HepG2 (cell line): ENCODE results near the gene SCAANT1. TPM values are rescaled to one million over a fixed set of nuclear protein-coding genes. Genes with fewer than 3 reads are reported as not detected.

Experiments
- ERF ChIP-seq: IDR thresholded peaks from 2 replicates; pipeline ENCODE4 v1.6.1; 2018; ENCODE audit warnings: missing biosample characterization, missing genetic modification reagents
- KDM5B ChIP-seq: sonication (generic); formaldehyde crosslinking; IDR thresholded peaks from 2 replicates; pipeline ENCODE4 v1.4.0; 2020; ENCODE audit warnings: missing genetic modification reagents, mild to moderate bottlenecking, borderline replicate concordance
- KDM6A ChIP-seq: IDR thresholded peaks from 2 replicates; pipeline ENCODE4 v1.6.1; 2016; ENCODE audit warnings: low read depth
- SALL2 ChIP-seq: sonication (generic); formaldehyde crosslinking; IDR thresholded peaks from 2 replicates; pipeline ENCODE4 v1.8.1; 2023; ENCODE audit warnings: mild to moderate bottlenecking, missing genetic modification reagents, inconsistent platforms
- polyA plus RNA-seq, 8 experiments: library from polyadenylated mRNA; depleted of rRNA in 3 of 8; stranded (reverse) in 7 of 8; unstranded in 1 of 8; fragments of >200 nt; fragmentation: Illumina TruSeq in 4 of 8; extraction: Trizol in 4 of 8; gene quantifications; 2 replicates each; pipeline versions ENCODE4 v1.2.1 to v1.2.3, GENCODE V29; 2011 to 2016; ENCODE audit warnings: low read depth in 4 of 8, missing spikeins in 1 of 8, mixed read lengths in 1 of 8; ENCODE audit not compliant: insufficient read depth in 1 of 8
- total RNA-seq, 5 experiments: library from RNA; depleted of rRNA; stranded (reverse); fragments of >200 nt; fragmentation: Illumina TruSeq; extraction: Trizol; gene quantifications; 2 replicates each; pipeline ENCODE4 v1.2.3, GENCODE V29; 2016; ENCODE audit warnings: low read depth in 1 of 5
- TF ChIP-seq, protein P1 (sequence below), 2 experiments: fragments of 450-650 bp in 1 of 2; sonication (generic) in 1 of 2; formaldehyde crosslinking in 1 of 2; IDR thresholded peaks; 2 replicates each; pipeline versions ENCODE4 v1.6.1 to v1.8.0; 2016 to 2022; ENCODE audit warnings: antibody characterized with exemption in 1 of 2, mild to moderate bottlenecking in 1 of 2, missing genetic modification reagents in 1 of 2
- TF ChIP-seq, protein P2 (sequence below): sonication (generic); formaldehyde crosslinking; IDR thresholded peaks from 2 replicates; pipeline ENCODE4 v1.9.0; 2022; ENCODE audit warnings: low read depth, missing genetic modification reagents

SCAANT1 gene
- total and polyA plus RNA-seq, 2 of the 13 experiments (the other 11 are each of a cell fraction or from before 2014, with no cell fraction given) = not detected

DNA sequence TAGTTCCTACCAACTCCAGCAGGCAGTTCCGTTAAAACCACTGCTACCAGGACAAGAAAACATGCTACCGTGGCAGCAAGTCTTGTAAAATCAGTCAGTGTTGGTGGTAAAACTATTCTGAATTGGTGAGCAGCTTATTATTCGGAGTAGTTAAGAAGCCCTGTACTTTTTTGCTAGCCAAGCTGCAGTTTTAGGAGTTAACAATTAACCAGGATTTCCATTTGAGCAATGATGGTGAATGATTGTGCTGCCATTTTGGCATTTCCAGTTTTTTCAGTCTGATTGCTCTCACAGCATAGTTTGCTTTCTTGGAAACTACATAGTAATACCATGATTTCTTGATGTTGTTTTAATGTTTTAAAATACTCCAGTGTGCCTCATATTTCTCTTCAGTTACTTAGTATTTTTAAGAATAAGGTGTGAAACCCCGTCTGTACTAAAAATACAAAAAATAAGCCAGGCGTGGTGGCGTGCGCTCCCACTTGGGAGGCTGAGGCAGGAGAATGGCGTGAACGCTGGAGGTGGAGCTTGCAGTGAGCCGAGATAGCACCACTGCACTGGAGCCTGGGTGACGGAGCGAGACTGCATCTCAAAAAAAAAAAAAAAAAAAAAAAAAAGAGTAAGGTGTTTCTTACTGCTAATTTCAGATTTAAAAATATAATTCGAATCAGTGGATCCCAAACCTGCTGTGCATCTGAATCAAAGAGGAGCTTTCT, 43.8 kb upstream of the SCAANT1 start (continued):
- TF ChIP-seq, protein P1, sequence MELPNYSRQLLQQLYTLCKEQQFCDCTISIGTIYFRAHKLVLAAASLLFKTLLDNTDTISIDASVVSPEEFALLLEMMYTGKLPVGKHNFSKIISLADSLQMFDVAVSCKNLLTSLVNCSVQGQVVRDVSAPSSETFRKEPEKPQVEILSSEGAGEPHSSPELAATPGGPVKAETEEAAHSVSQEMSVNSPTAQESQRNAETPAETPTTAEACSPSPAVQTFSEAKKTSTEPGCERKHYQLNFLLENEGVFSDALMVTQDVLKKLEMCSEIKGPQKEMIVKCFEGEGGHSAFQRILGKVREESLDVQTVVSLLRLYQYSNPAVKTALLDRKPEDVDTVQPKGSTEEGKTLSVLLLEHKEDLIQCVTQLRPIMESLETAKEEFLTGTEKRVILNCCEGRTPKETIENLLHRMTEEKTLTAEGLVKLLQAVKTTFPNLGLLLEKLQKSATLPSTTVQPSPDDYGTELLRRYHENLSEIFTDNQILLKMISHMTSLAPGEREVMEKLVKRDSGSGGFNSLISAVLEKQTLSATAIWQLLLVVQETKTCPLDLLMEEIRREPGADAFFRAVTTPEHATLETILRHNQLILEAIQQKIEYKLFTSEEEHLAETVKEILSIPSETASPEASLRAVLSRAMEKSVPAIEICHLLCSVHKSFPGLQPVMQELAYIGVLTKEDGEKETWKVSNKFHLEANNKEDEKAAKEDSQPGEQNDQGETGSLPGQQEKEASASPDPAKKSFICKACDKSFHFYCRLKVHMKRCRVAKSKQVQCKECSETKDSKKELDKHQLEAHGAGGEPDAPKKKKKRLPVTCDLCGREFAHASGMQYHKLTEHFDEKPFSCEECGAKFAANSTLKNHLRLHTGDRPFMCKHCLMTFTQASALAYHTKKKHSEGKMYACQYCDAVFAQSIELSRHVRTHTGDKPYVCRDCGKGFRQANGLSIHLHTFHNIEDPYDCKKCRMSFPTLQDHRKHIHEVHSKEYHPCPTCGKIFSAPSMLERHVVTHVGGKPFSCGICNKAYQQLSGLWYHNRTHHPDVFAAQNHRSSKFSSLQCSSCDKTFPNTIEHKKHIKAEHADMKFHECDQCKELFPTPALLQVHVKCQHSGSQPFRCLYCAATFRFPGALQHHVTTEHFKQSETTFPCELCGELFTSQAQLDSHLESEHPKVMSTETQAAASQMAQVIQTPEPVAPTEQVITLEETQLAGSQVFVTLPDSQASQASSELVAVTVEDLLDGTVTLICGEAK (IDR thresholded peaks at IDR 0.05) = no peak
- TF ChIP-seq, protein P1 (CRISPR knock-in tag; IDR thresholded peaks at IDR 0.05) = no peak
- TF ChIP-seq, protein P2, sequence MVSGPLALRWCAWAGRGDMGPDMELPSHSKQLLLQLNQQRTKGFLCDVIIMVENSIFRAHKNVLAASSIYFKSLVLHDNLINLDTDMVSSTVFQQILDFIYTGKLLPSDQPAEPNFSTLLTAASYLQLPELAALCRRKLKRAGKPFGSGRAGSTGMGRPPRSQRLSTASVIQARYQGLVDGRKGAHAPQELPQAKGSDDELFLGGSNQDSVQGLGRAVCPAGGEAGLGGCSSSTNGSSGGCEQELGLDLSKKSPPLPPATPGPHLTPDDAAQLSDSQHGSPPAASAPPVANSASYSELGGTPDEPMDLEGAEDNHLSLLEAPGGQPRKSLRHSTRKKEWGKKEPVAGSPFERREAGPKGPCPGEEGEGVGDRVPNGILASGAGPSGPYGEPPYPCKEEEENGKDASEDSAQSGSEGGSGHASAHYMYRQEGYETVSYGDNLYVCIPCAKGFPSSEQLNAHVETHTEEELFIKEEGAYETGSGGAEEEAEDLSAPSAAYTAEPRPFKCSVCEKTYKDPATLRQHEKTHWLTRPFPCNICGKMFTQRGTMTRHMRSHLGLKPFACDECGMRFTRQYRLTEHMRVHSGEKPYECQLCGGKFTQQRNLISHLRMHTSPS = no peak
- no peak for TF ChIP-seq ERF (CRISPR knock-in tag)
- no peak for TF ChIP-seq SALL2 (CRISPR knock-in tag)
- TF ChIP-seq KDM5B (CRISPR knock-in tag) = no peak
- no peak for TF ChIP-seq KDM6A
- TF ChIP-seq, all 625 proteins: peak for 0
